CD8-positive, alpha-beta memory T cell (primary cell): Measurements from ENCODE around the gene HES2. TPM values are rescaled to one million over a fixed set of nuclear protein-coding genes. Genes with fewer than 3 reads are reported as not detected.

Experiments used
- CTCF ChIA-PET: fragments of 350-600 bp; sonication (Branson Sonifier 250); formaldehyde crosslinking; loops from one replicate; lab custom pipeline; 2021; ENCODE audit warnings: antibody characterized with exemption; lab: Charles Lee
- POLR2A ChIA-PET: fragments of 350-600 bp; sonication (Branson Sonifier 250); formaldehyde crosslinking; loops from one replicate; lab custom pipeline; 2021; ENCODE audit warnings: antibody characterized with exemption; lab: Charles Lee
- DNase-seq, 5 donors: peaks; one replicate each; pipeline versions ENCODE4 v3.0.0 to v3.0.0-alpha.2; 2020 to 2022; ENCODE audit warnings: mixed read lengths in 1 of 5
- H3K27ac ChIP-seq: one replicate; pipeline ENCODE4 v1.7.0; 2013; ENCODE audit warnings: low read depth, mild to moderate bottlenecking, low read length, moderate library complexity
- H3K27me3 ChIP-seq: 2 replicates; pipeline ENCODE4 v1.7.0; 2013; ENCODE audit warnings: low read length, mild to moderate bottlenecking; ENCODE audit not compliant: insufficient read depth, poor library complexity, severe bottlenecking
- H3K36me3 ChIP-seq: 2 replicates; pipeline ENCODE4 v1.7.0; 2013; ENCODE audit warnings: mild to moderate bottlenecking, low read length, moderate library complexity; ENCODE audit not compliant: insufficient read depth
- H3K4me1 ChIP-seq: 2 replicates; pipeline ENCODE4 v1.7.0; 2013; ENCODE audit warnings: mild to moderate bottlenecking, low read length, moderate library complexity; ENCODE audit not compliant: insufficient read depth
- H3K4me3 ChIP-seq: 2 replicates; pipeline ENCODE4 v1.7.0; 2013; ENCODE audit warnings: mild to moderate bottlenecking, low read length
- H3K9me3 ChIP-seq: 2 replicates; pipeline ENCODE4 v1.7.0; 2013; ENCODE audit warnings: mild to moderate bottlenecking, low read length
- H3K27ac Mint-ChIP-seq, 8 donors: one replicate each; pipeline ENCODE4 v1.8.0; 2020 to 2021; ENCODE audit warnings: mixed read lengths in 8 of 8, mild to moderate bottlenecking in 6 of 8, inconsistent platforms in 3 of 8, moderate library complexity in 3 of 8
- H3K27me3 Mint-ChIP-seq, 2 donors: one replicate each; pipeline ENCODE4 v1.8.0; 2020 to 2021; ENCODE audit warnings: mixed read lengths in 2 of 2, mild to moderate bottlenecking in 1 of 2, moderate library complexity in 1 of 2
- H3K36me3 Mint-ChIP-seq, 3 donors: one replicate each; pipeline ENCODE4 v1.8.0; 2020 to 2021; ENCODE audit warnings: mixed read lengths in 3 of 3, inconsistent platforms in 1 of 3, mild to moderate bottlenecking in 1 of 3
- H3K4me1 Mint-ChIP-seq, 3 donors: one replicate each; pipeline ENCODE4 v1.8.0; 2020 to 2021; ENCODE audit warnings: mixed read lengths in 3 of 3, inconsistent platforms in 1 of 3, mild to moderate bottlenecking in 1 of 3
- H3K4me3 Mint-ChIP-seq, 7 donors: one replicate each; pipeline ENCODE4 v1.8.0; 2020 to 2021; ENCODE audit warnings: mixed read lengths in 7 of 7, mild to moderate bottlenecking in 6 of 7, moderate library complexity in 4 of 7, inconsistent platforms in 2 of 7
- H3K9me3 Mint-ChIP-seq, 5 donors: one replicate each; pipeline ENCODE4 v1.8.0; 2020 to 2022; ENCODE audit warnings: mixed read lengths in 5 of 5, mild to moderate bottlenecking in 3 of 5, moderate library complexity in 2 of 5, inconsistent platforms in 1 of 5
- polyA plus RNA-seq: library from polyadenylated mRNA; unstranded; fragments of 300-500 nt; fragmentation: Illumina TruSeq; gene quantifications from one replicate; pipeline ENCODE4 v1.2.3, GENCODE V29; 2021
- total RNA-seq, 2 experiments: library from RNA; stranded (reverse); gene quantifications; one replicate each; pipeline ENCODE4 v1.2.3, GENCODE V29; 2021

Gene HES2
- total and polyA plus RNA-seq, 3 experiments from 2014 or later, result 0.18 to 0.35 TPM; not detected in 1

DNA sequence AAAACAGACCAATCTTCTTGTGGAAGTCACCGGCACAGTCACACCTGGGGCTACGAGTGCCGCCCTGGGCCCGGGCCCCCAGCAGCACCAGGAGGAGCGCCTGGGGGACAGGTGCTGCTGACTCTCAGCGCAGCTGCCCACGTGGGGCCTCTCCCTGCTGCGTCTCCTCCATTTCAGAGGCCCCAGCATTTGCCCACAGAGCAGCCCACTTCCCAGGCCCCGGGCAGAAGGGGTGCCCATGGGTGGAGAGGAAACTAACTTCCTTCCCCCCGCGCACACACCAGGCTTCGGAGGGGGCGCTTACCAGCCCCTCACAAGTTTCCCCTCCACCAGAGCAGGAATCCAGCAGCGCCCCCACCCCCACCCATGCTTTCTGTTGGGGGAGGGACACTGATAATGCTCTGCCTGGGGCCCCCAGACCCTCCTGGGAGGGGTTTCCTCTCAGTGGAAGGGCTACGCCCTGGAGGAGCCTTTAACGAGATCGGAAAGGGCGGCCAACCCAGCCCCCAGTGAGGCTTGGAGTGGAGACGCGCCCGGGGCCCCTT lies 45.8 kb upstream of the HES2 start:
- no peaks in the 10 kb centered on the region for H3K27me3 ChIP-seq
- DNase-seq, result peak in 4 of 5 donors; percentile 26 to 64 (median 41)
- peak overlapping the region; percentile 81 for H3K4me3 ChIP-seq
- H3K4me3 Mint-ChIP-seq, result peak overlapping the region; percentile 88 to 98 (median 91)
- no peaks in the 10 kb centered on the region for H3K9me3 Mint-ChIP-seq
- H3K4me1 Mint-ChIP-seq, result peaks cover 27 to 51% (median 33%) of the 10 kb centered on the region in 3 donors
- no peaks in the 10 kb centered on the region for H3K9me3 ChIP-seq
- H3K4me1 ChIP-seq, result peaks cover 53% of the 10 kb centered on the region
- H3K27ac ChIP-seq, result peak overlapping the region; percentile 75
- H3K36me3 ChIP-seq, result peaks cover 16% of the 10 kb centered on the region
- peaks cover 9 to 39% (median 13%) of the 10 kb centered on the region in 3 donors for H3K36me3 Mint-ChIP-seq
- CTCF ChIA-PET, result interaction anchor here (1.0 to 2.7 kb wide), 8 partner anchors 10 to 89 kb away, joined by 3 to 13 read pairs (median 4); partner anchors contain the start of gene NOL9
- no peaks in the 10 kb centered on the region for H3K27me3 Mint-ChIP-seq
- peak overlapping the region; percentile 84 to 98 (median 94) for H3K27ac Mint-ChIP-seq
- POLR2A ChIA-PET, result interaction anchor here (0.9 to 1.3 kb wide), 2 partner anchors 8 to 11 kb away, joined by 4 read pairs; no protein-coding TSS in a partner anchor

DNA sequence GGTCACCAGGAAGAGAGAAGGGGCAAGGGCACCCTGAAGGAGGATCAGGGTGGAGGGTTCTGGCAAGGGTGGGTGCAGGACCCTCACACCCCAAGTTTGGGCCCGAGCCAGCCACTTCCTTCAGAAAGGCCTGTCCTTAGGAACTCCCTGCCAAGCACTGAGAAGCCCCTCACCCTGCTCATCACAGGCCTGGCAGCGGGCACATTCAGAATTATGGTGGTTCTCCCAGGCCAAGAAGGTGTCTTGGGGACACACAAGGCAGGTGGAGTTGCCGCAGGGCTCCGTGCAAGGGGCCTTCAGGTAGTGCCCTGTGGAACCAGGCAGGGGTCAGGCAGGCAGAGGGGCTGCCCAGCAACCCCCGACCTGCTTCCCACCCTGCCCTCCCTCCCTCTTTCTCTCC lies 45.2 kb upstream of the HES2 start:
- Histone ChIP-seq H3K27me3 (no peaks in the 10 kb centered on the region), H3K9me3 (no peaks in the 10 kb centered on the region), H3K4me3 (peak overlapping the region; percentile 81), H3K4me1 (peaks cover 53% of the 10 kb centered on the region), H3K36me3 (peaks cover 16% of the 10 kb centered on the region), H3K27ac (peak overlapping the region; percentile 75)
- Mint-ChIP-seq H3K27ac (peak overlapping the region; percentile 84 to 98 (median 94)), H3K9me3 (no peaks in the 10 kb centered on the region), H3K4me3 (peak overlapping the region; percentile 88 to 98 (median 91)), H3K36me3 (peaks cover 9 to 43% (median 13%) of the 10 kb centered on the region in 3 donors), H3K27me3 (no peaks in the 10 kb centered on the region), H3K4me1 (peaks cover 32 to 57% (median 39%) of the 10 kb centered on the region in 3 donors)
- DNase-seq, result no peak
- ChIA-PET POLR2A (interaction anchor here (0.9 to 1.0 kb wide), 2 partner anchors 11 to 13 kb away, joined by 3 to 4 read pairs; no protein-coding TSS in a partner anchor), CTCF (interaction anchor here (1.3 to 2.7 kb wide), 3 partner anchors 12 to 21 kb away, joined by 3 to 10 read pairs (median 7); no protein-coding TSS in a partner anchor)

DNA sequence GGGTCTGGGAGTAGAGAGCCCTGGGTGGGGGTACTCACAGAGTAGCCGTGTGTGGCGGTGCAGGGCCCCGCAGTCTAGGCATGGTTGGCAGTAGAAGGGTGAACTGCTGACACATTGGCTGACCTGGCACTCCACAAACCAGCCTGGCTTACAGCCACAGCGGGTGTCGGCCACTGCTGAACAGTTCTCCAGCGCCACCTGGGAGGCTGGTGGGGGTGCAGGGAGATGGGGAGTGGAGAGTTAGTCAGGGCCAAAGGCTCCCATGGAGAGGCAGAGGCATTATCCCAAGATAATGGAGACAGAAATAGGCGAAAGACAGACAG lies 44.8 kb upstream of the HES2 start:
- no peaks in the 10 kb centered on the region for H3K27me3 ChIP-seq
- Mint-ChIP-seq H3K9me3 (no peaks in the 10 kb centered on the region), H3K27ac (peak overlapping the region; percentile 81 to 98 (median 94)), H3K4me3 (peak overlapping the region; percentile 88 to 98 (median 91)), H3K36me3 (peaks cover 9 to 44% (median 13%) of the 10 kb centered on the region in 3 donors), H3K4me1 (peaks cover 35 to 61% (median 42%) of the 10 kb centered on the region in 3 donors), H3K27me3 (no peaks in the 10 kb centered on the region)
- no peak for DNase-seq
- no peaks in the 10 kb centered on the region for H3K9me3 ChIP-seq
- ChIA-PET POLR2A (interaction anchor here (0.9 to 1.0 kb wide), 2 partner anchors 10 to 12 kb away, joined by 3 to 4 read pairs; no protein-coding TSS in a partner anchor), CTCF (interaction anchor here (0.8 to 2.7 kb wide), 5 partner anchors 12 to 26 kb away, joined by 3 to 10 read pairs (median 6); no protein-coding TSS in a partner anchor)
- H3K4me1 ChIP-seq, result peaks cover 57% of the 10 kb centered on the region
- H3K36me3 ChIP-seq, result peaks cover 16% of the 10 kb centered on the region
- H3K27ac ChIP-seq, result no peak overlapping the region
- peak overlapping the region; percentile 81 for H3K4me3 ChIP-seq

DNA sequence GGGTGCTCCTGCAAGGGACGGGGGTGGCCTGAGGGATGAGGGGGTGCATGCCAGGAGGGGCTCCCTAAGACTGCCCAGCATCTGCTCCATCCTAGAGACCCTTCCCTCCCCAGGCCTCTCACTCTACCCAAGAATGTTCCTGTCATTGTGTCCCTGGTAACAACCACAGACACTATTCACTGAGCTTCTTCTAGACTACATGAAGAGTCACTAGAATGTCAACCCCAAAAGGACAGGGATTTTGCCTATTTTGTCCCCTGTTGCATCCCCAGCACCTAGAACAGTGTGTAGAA lies 43.3 kb upstream of the HES2 start:
- Mint-ChIP-seq H3K27ac (peak overlapping the region; percentile 79 to 100 (median 93)), H3K36me3 (peaks cover 9 to 45% (median 13%) of the 10 kb centered on the region in 3 donors)
- POLR2A ChIA-PET, result no interaction called here

DNA sequence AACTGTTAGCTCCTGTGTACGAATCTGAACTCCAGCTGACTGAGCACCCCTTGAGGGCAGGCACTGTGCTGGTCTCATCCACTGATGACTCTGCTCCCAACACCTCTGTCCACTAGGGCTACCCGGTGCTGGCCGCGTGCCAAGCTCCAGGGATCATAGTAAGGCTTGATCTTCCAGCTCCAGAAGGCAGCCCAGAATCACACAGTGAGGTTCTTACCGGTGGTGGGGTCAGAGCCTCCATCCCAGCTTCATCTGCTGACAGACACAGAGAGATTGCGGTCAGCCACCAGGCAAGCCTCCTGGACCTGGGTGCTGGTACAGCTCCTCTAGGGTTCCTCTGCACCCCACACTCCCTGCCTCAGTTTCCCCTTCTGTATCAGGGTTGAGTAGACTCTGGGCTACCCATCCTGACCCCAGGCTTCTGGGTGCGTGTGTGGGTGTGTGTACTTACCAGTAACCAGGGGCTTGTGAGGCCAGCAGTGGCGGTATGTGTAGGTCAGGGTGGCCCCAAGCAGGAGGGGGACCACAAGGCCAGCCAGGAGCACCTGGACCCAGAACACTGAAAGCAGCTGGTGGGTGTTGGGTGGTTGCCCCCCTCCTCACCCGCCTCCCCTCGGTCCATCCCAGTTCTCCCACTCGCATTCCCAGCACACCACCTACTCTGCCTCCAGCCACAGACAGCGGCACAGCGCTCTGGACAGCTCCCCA lies 42.8 kb upstream of the HES2 start:
- peak overlapping the region; percentile 47 to 98 (median 66) for H3K4me3 Mint-ChIP-seq
- DNase-seq, result no peak
- H3K27me3 Mint-ChIP-seq, result no peaks in the 10 kb centered on the region
- ChIA-PET POLR2A (interaction anchor here (0.6 kb wide), 1 partner anchor 69 kb away, joined by 3 read pairs; no protein-coding TSS in a partner anchor), CTCF (interaction anchor here (0.8 to 2.7 kb wide), 7 partner anchors 8 to 40 kb away, joined by 3 to 15 read pairs (median 6); no protein-coding TSS in a partner anchor)
- Histone ChIP-seq H3K9me3 (no peaks in the 10 kb centered on the region), H3K36me3 (peaks cover 16% of the 10 kb centered on the region), H3K27me3 (no peaks in the 10 kb centered on the region), H3K27ac (no peak overlapping the region), H3K4me1 (peaks cover 59% of the 10 kb centered on the region), H3K4me3 (no peak overlapping the region)
- no peaks in the 10 kb centered on the region for H3K9me3 Mint-ChIP-seq
- peaks cover 9 to 45% (median 13%) of the 10 kb centered on the region in 3 donors for H3K36me3 Mint-ChIP-seq
- H3K4me1 Mint-ChIP-seq, result peaks cover 38 to 65% (median 46%) of the 10 kb centered on the region in 3 donors
- peak overlapping the region; percentile 81 to 100 (median 96) for H3K27ac Mint-ChIP-seq

More for the DNA sequence above, 43.3 kb upstream of the HES2 start:
- Histone ChIP-seq H3K4me1 (peaks cover 59% of the 10 kb centered on the region), H3K9me3 (no peaks in the 10 kb centered on the region), H3K27ac (no peak overlapping the region), H3K27me3 (no peaks in the 10 kb centered on the region), H3K4me3 (no peak overlapping the region), H3K36me3 (peaks cover 16% of the 10 kb centered on the region)
- Mint-ChIP-seq H3K9me3 (no peaks in the 10 kb centered on the region), H3K27me3 (no peaks in the 10 kb centered on the region), H3K4me3 (peak overlapping the region in 6 of 7 donors; percentile 19 to 98 (median 59)), H3K4me1 (peaks cover 38 to 65% (median 45%) of the 10 kb centered on the region in 3 donors)
- CTCF ChIA-PET, result interaction anchor here (0.9 to 2.7 kb wide), 7 partner anchors 9 to 40 kb away, joined by 3 to 15 read pairs (median 6); no protein-coding TSS in a partner anchor
- no peak for DNase-seq

DNA sequence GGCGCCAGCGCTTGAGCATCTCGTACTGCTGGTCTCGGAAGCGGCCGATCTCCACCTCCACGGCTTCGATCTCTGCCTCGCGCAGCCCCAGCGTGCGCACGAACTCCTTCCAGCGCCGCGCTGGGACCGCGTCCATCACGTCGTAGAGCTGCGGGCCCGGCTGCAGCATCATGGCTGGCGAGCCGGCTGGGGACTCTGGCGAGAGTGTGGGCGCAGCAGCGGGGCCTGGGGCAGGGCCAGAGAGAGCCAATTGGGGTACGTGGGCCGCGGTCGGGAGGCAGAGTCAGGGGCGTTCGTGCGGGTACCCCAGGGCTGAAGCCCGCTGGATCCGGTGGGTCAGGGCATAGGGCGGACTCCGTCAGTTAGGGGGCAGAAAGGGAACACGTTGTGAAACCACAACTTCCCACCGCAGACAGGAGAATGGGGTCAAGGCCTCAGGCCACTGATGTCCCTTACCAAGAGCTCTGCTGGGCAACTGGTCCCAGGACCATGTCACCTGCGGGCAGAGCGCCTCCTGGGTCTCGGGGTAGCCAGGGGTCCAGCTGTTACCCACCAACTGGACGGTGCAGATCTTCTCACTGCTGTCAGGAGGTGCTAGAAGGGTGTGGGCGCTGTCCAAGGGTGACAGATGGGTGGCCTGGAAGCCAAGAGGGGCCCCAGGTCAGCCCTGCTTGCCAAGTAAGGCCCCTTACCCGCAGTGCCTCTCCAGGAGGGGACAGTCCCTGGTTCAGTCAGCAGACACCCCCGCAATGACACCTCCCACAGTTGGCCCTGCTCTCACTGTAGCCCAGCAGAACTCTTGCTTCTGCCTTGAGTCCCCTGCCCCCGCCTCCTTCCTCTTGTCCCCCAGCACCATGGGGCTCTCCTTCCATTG lies 42.1 kb upstream of the HES2 start:
- Histone ChIP-seq H3K4me3 (no peak overlapping the region), H3K27ac (no peak overlapping the region), H3K36me3 (peaks cover 16% of the 10 kb centered on the region), H3K4me1 (peaks cover 55% of the 10 kb centered on the region), H3K27me3 (no peaks in the 10 kb centered on the region), H3K9me3 (no peaks in the 10 kb centered on the region)
- Mint-ChIP-seq H3K27ac (peak overlapping the region; percentile 65 to 100 (median 96)), H3K9me3 (no peaks in the 10 kb centered on the region), H3K36me3 (peaks cover 9 to 46% (median 13%) of the 10 kb centered on the region in 3 donors), H3K27me3 (peaks cover 1 to 2% of the 10 kb centered on the region in 2 donors), H3K4me1 (peaks cover 38 to 67% (median 50%) of the 10 kb centered on the region in 3 donors), H3K4me3 (peak overlapping the region; percentile 30 to 98 (median 54))
- ChIA-PET CTCF (interaction anchor here (0.8 to 2.7 kb wide), 5 partner anchors 13 to 28 kb away, joined by 3 to 15 read pairs (median 3); no protein-coding TSS in a partner anchor), POLR2A (interaction anchor here (0.6 kb wide), 1 partner anchor 69 kb away, joined by 3 read pairs; no protein-coding TSS in a partner anchor)
- no peak for DNase-seq

DNA sequence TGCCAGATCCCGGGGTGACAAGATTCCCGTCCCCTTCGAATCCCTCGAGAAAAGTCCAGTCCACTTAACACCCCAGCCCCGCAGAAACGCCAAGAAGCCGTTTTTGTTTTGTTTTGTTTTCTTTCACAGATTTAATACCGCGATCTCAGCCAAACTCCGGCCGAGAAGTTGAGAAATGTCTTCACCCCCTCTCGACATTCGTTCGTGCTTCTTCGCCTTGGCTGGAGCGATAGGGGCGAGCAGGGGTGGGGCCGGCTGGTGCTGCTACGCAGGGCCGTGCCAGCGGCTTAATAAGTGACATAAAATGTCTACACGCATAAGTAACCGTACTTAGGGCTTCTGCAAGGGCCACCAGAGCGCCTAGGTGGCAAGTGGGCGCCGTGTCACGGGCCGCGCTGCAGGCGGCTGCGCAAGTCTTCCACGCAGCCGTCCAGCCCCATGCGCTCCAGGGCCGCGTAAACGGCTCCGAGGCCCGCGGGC lies 41.4 kb upstream of the HES2 start:
- Histone ChIP-seq H3K9me3 (no peaks in the 10 kb centered on the region), H3K4me1 (peaks cover 49% of the 10 kb centered on the region), H3K4me3 (peak overlapping the region; percentile 66), H3K27ac (peak overlapping the region; percentile 84), H3K27me3 (no peaks in the 10 kb centered on the region), H3K36me3 (peaks cover 16% of the 10 kb centered on the region)
- H3K36me3 Mint-ChIP-seq, result peaks cover 9 to 48% (median 13%) of the 10 kb centered on the region in 3 donors
- peak overlapping the region; percentile 93 to 100 (median 98) for H3K27ac Mint-ChIP-seq
- POLR2A ChIA-PET, result interaction anchor here (0.6 to 1.9 kb wide), 6 partner anchors 9 to 324 kb away, joined by 3 to 21 read pairs (median 6); partner anchors contain the start of genes CAMTA1 and KLHL21
- H3K4me1 Mint-ChIP-seq, result peaks cover 39 to 69% (median 50%) of the 10 kb centered on the region in 3 donors
- H3K9me3 Mint-ChIP-seq, result no peaks in the 10 kb centered on the region
- peaks cover 2 to 7% of the 10 kb centered on the region in 2 donors for H3K27me3 Mint-ChIP-seq
- DNase-seq, result no peak
- CTCF ChIA-PET, result interaction anchor here (1.1 to 3.2 kb wide), 7 partner anchors 11 to 185 kb away, joined by 3 to 19 read pairs (median 8); no protein-coding TSS in a partner anchor
- peak overlapping the region; percentile 79 to 92 (median 89) for H3K4me3 Mint-ChIP-seq
